Kidney (tissue), 22 donors: ENCODE results near the gene KMT2E. TPM values are rescaled to one million over a fixed set of nuclear protein-coding genes. Genes with fewer than 3 reads are reported as not detected.
A peak's percentile ranks its signal among the peaks of the same experiment; 100 is the strongest.

Experiments
- DNase-seq, 5 donors: peaks; one replicate each; pipeline ENCODE4 v3.0.0-alpha.2; 2013 to 2020
- FAIRE-seq: peaks from 2 replicates; lab custom pipeline; 2012; peaks lifted over from hg19 to GRCh38; lab: Jason Lieb, UNC
- H3K27ac ChIP-seq, 2 donors: one replicate each; pipeline ENCODE4 v1.7.0; 2013; ENCODE audit warnings: low read depth in 2 of 2, low read length in 2 of 2, inconsistent platforms in 1 of 2
- H3K27me3 ChIP-seq: one replicate; pipeline ENCODE4 v1.7.1; 2013; ENCODE audit warnings: low read length, inconsistent platforms; ENCODE audit not compliant: control insufficient read depth, insufficient read depth
- H3K36me3 ChIP-seq, 3 donors: one replicate each; pipeline versions ENCODE4 v1.7.0 to v1.7.1; 2013; ENCODE audit warnings: low read length in 3 of 3, control low read depth in 1 of 3, inconsistent platforms in 1 of 3; ENCODE audit not compliant: insufficient read depth in 3 of 3, control insufficient read depth in 2 of 3
- H3K4me1 ChIP-seq, 3 donors: one replicate each; pipeline versions ENCODE4 v1.7.0 to v1.7.1; 2013; ENCODE audit warnings: low read length in 3 of 3, inconsistent platforms in 1 of 3, low read depth in 1 of 3; ENCODE audit not compliant: control insufficient read depth in 2 of 3, insufficient read depth in 2 of 3
- H3K4me3 ChIP-seq, 3 donors: one replicate each; pipeline versions ENCODE4 v1.7.0 to v1.8.1; 2013; ENCODE audit warnings: low read length in 3 of 3, control low read depth in 1 of 3, inconsistent platforms in 1 of 3
- H3K9ac ChIP-seq, 3 donors: one replicate each; pipeline versions ENCODE4 v1.7.0 to v1.7.1; 2013; ENCODE audit warnings: low read length in 3 of 3, control low read depth in 1 of 3, inconsistent platforms in 1 of 3
- H3K9me3 ChIP-seq, 3 donors: one replicate each; pipeline versions ENCODE4 v1.7.0 to v1.7.1; 2013; ENCODE audit warnings: low read length in 3 of 3, control low read depth in 1 of 3, inconsistent platforms in 1 of 3; ENCODE audit not compliant: control insufficient read depth in 2 of 3, insufficient read depth in 1 of 3
- intact Hi-C: fragments of 100-400 bp; cut with DNase I; formaldehyde crosslinking; loops from one replicate; pipeline ENCODE4 v1.11.1; 2022
- long read RNA-seq, 10 donors: library from polyadenylated mRNA in 1 of 10; unstranded in 1 of 10; transcript quantifications; one replicate each; pipeline ENCODE4 v2.0.0 and lab custom pipeline, GENCODE V29; 2021 to 2026
- polyA plus RNA-seq: library from polyadenylated mRNA; stranded (reverse); fragments of 350-450 nt; fragmentation: Illumina TruSeq; extraction: RNeasy Lipid Tissue Mini Kit (QIAGEN cat#74804); gene quantifications from one replicate; pipeline ENCODE4 v1.2.3, GENCODE V29; 2014; ENCODE audit warnings: low read depth, low replicate concordance; ENCODE audit not compliant: insufficient read depth
- total RNA-seq: library from RNA; stranded (reverse); fragmentation: NEBNext Ultra II Directional; extraction: Animal tissue kit (Norgen Biotek cat#: 25700); gene quantifications from one replicate; pipeline ENCODE4 v1.2.1, GENCODE V29; 2021
- TF ChIP-seq, protein P1 (sequence below): IDR thresholded peaks from 3 replicates; pipeline ENCODE4 v1.5.1; 2012; ENCODE audit warnings: mild to moderate bottlenecking, moderate library complexity, borderline replicate concordance; ENCODE audit not compliant: insufficient read depth; ENCODE audit errors: extremely low read depth
- donor health status: control.
- donor health status: control.
- donor health status: control.
- donor health status: control.
- donor health status: control.
- donor health status: DM: yes; HTN: yes; CAD: no.
- donor health status: Normal renal cell carcinoma (clear cell type).

Gene KMT2E, protein sequence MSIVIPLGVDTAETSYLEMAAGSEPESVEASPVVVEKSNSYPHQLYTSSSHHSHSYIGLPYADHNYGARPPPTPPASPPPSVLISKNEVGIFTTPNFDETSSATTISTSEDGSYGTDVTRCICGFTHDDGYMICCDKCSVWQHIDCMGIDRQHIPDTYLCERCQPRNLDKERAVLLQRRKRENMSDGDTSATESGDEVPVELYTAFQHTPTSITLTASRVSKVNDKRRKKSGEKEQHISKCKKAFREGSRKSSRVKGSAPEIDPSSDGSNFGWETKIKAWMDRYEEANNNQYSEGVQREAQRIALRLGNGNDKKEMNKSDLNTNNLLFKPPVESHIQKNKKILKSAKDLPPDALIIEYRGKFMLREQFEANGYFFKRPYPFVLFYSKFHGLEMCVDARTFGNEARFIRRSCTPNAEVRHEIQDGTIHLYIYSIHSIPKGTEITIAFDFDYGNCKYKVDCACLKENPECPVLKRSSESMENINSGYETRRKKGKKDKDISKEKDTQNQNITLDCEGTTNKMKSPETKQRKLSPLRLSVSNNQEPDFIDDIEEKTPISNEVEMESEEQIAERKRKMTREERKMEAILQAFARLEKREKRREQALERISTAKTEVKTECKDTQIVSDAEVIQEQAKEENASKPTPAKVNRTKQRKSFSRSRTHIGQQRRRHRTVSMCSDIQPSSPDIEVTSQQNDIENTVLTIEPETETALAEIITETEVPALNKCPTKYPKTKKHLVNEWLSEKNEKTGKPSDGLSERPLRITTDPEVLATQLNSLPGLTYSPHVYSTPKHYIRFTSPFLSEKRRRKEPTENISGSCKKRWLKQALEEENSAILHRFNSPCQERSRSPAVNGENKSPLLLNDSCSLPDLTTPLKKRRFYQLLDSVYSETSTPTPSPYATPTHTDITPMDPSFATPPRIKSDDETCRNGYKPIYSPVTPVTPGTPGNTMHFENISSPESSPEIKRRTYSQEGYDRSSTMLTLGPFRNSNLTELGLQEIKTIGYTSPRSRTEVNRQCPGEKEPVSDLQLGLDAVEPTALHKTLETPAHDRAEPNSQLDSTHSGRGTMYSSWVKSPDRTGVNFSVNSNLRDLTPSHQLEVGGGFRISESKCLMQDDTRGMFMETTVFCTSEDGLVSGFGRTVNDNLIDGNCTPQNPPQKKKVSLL (N-terminal part only)
- 106 TPM for total RNA-seq
- polyA plus RNA-seq = 7.2 TPM
- long read RNA-seq, donor 1, partial matches to known transcripts = 82 of 97 reads
- long read RNA-seq, donor 1, other reads (novel, unspliced or antisense) = 14 of 97 reads
- long read RNA-seq, donor 2, partial matches to known transcripts = 14 of 15 reads
- long read RNA-seq, donor 2, other reads (novel, unspliced or antisense) = 0 of 15 reads
- long read RNA-seq, donor 3, partial matches to known transcripts = 5 of 10 reads
- long read RNA-seq, donor 3, other reads (novel, unspliced or antisense) = 0 of 10 reads
- long read RNA-seq, donor 4, partial matches to known transcripts = 0 of 1 reads
- long read RNA-seq, donor 4, other reads (novel, unspliced or antisense) = 0 of 1 reads
- long read RNA-seq, donor 5 = 0 reads
- long read RNA-seq, donor 6, partial matches to known transcripts = 0 of 3 reads
- long read RNA-seq, donor 6, other reads (novel, unspliced or antisense) = 0 of 3 reads
- long read RNA-seq, donor 7, partial matches to known transcripts = 30 of 73 reads
- long read RNA-seq, donor 7, other reads (novel, unspliced or antisense) = 42 of 73 reads
- long read RNA-seq, donor 8, partial matches to known transcripts = 10 of 11 reads
- long read RNA-seq, donor 8, other reads (novel, unspliced or antisense) = 0 of 11 reads
- long read RNA-seq, donor 9 = 0 reads
- long read RNA-seq, donor 10, partial matches to known transcripts = 7 of 10 reads
- long read RNA-seq, donor 10, other reads (novel, unspliced or antisense) = 0 of 10 reads

DNA sequence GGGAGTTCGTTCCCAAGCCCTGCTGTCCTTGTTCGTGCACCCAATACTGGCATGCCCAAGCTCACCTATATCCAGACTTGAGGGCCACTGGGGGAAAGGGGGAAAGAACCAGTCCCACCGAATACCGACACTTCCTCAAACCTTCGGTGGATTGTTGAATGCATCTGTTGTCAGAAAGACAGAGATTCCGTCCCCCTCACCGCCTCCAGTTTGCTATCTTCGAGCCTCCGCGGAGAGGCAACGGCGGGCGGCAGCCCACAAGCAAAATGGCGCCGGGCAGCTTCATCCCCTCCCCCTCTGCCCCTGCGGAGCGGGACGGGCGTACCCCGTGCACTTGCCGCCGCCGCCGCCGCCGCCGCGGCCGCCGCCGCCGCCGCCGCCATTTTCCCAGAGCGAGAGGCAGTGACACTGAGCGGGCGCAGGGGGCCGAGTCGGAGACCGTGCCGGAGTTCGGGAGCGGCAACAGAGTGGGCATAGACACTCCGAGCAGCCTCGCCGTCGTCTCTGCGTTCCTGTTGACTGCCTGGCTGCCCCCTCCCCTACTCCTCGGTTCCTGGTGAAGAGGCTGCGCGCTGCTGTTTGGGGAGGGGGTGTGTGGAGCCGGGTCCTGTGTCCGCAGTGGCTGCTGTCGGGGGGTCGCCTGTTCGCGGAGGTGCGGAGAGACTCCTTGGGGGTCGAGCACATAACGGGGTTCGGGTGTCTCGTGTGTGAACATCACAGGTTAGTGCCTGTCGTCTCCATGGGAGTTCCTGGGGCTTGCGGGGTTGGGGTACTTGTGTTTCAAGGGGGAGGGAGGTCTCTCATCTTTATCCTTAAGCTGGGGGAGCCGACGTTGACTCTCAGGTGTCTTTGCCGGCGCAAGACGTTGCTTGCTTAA, at the start of gene KMT2E:
TSS of gene KMT2E (plus strand) at position 390 of the 877 bp plus-strand sequence. CDS start 26,748 bp downstream, outside the sequence.
- Histone ChIP-seq H3K36me3 (peaks cover 0 to 6% (median 0%) of the 10 kb centered on the region in 3 donors), H3K9ac (peak within 1 kb of the TSS; percentile 87 to 100 (median 99)), H3K9me3 (no peaks in the 10 kb centered on the region), H3K4me1 (peaks cover 8 to 10% (median 8%) of the 10 kb centered on the region in 3 donors), H3K27me3 (no peaks in the 10 kb centered on the region), H3K4me3 (peak within 1 kb of the TSS; percentile 89 to 99 (median 99)), H3K27ac (peak within 1 kb of the TSS; percentile 100)
- TF ChIP-seq, protein P1, sequence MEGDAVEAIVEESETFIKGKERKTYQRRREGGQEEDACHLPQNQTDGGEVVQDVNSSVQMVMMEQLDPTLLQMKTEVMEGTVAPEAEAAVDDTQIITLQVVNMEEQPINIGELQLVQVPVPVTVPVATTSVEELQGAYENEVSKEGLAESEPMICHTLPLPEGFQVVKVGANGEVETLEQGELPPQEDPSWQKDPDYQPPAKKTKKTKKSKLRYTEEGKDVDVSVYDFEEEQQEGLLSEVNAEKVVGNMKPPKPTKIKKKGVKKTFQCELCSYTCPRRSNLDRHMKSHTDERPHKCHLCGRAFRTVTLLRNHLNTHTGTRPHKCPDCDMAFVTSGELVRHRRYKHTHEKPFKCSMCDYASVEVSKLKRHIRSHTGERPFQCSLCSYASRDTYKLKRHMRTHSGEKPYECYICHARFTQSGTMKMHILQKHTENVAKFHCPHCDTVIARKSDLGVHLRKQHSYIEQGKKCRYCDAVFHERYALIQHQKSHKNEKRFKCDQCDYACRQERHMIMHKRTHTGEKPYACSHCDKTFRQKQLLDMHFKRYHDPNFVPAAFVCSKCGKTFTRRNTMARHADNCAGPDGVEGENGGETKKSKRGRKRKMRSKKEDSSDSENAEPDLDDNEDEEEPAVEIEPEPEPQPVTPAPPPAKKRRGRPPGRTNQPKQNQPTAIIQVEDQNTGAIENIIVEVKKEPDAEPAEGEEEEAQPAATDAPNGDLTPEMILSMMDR = no peak
- peak; percentile 94 to 97 (median 94) for DNase-seq
- intact Hi-C loops = no loop called here
- no peak for FAIRE-seq

- TF ChIP-seq, protein P1 = no peak
- no peaks in the 10 kb centered on the region for H3K36me3 ChIP-seq
- H3K4me1 ChIP-seq = peaks cover 0 to 16% (median 4%) of the 10 kb centered on the region in 3 donors
- no peaks in the 10 kb centered on the region for H3K9me3 ChIP-seq
- no peak overlapping the region for H3K4me3 ChIP-seq
- no peaks in the 10 kb centered on the region for H3K27me3 ChIP-seq
- DNase-seq = no peak
- no peak overlapping the region for H3K9ac ChIP-seq
- H3K27ac ChIP-seq = peak overlapping the region in 1 of 2 donors; percentile 40
- intact Hi-C loops = no loop called here
- FAIRE-seq = no peak
These were observed 49.3 kb upstream of the KMT2E start for GRCh38 chr7:104964626-104965236.
